IPS-18a (cell line): ENCODE data around the gene MLEC.

Source experiments
- H3K27ac ChIP-seq: one replicate; pipeline ENCODE4 v1.5.1; 2013; ENCODE audit warnings: low read length
- H3K27me3 ChIP-seq: one replicate; pipeline ENCODE4 v1.6.1; 2013; ENCODE audit warnings: mild to moderate bottlenecking, low read length; ENCODE audit not compliant: control insufficient read depth, insufficient read depth
- H3K36me3 ChIP-seq: one replicate; pipeline ENCODE4 v1.6.1; 2013; ENCODE audit warnings: low read depth, low read length; ENCODE audit not compliant: control insufficient read depth
- H3K4me1 ChIP-seq: one replicate; pipeline ENCODE4 v1.6.1; 2013; ENCODE audit warnings: low read depth, low read length; ENCODE audit not compliant: control insufficient read depth
- H3K4me3 ChIP-seq: one replicate; pipeline ENCODE4 v1.5.1; 2013; ENCODE audit warnings: low read length
- H3K9ac ChIP-seq: one replicate; pipeline ENCODE4 v1.6.1; 2013; ENCODE audit warnings: mild to moderate bottlenecking, low read length, moderate library complexity
- H3K9me3 ChIP-seq: one replicate; pipeline ENCODE4 v1.6.1; 2013; ENCODE audit warnings: low read depth, low read length; ENCODE audit not compliant: control insufficient read depth

MLEC gene

GRCh38 chr12:120713861-120714482, 27.0 kb downstream of the MLEC start:
- H3K9ac ChIP-seq: no peak overlapping the region
- peaks cover 16% of the 10 kb centered on the region for H3K4me1 ChIP-seq
- no peak overlapping the region for H3K27ac ChIP-seq
- peaks cover 54% of the 10 kb centered on the region for H3K36me3 ChIP-seq
- no peak overlapping the region for H3K4me3 ChIP-seq
- H3K9me3 ChIP-seq: no peaks in the 10 kb centered on the region
- H3K27me3 ChIP-seq: no peaks in the 10 kb centered on the region

GRCh38 chr12:120718055-120718454, 31.1 kb downstream of the MLEC start:
- Histone ChIP-seq H3K9ac (no peak overlapping the region), H3K4me3 (no peak overlapping the region), H3K27ac (no peak overlapping the region), H3K36me3 (peaks cover 88% of the 10 kb centered on the region), H3K27me3 (no peaks in the 10 kb centered on the region), H3K9me3 (no peaks in the 10 kb centered on the region), H3K4me1 (no peaks in the 10 kb centered on the region)

- no peaks in the 10 kb centered on the region for H3K4me1 ChIP-seq
- no peaks in the 10 kb centered on the region for H3K27me3 ChIP-seq
- no peak overlapping the region for H3K27ac ChIP-seq
- no peak overlapping the region for H3K9ac ChIP-seq
- peaks cover 82% of the 10 kb centered on the region for H3K36me3 ChIP-seq
- H3K9me3 ChIP-seq: no peaks in the 10 kb centered on the region
- H3K4me3 ChIP-seq: no peak overlapping the region
Observed at GRCh38 chr12:120719072-120719471, 32.1 kb downstream of the MLEC start.

GRCh38 chr12:120719496-120720233, 32.7 kb downstream of the MLEC start:
- H3K4me3 ChIP-seq: no peak overlapping the region
- H3K9me3 ChIP-seq: no peaks in the 10 kb centered on the region
- peaks cover 76% of the 10 kb centered on the region for H3K36me3 ChIP-seq
- no peak overlapping the region for H3K27ac ChIP-seq
- no peak overlapping the region for H3K9ac ChIP-seq
- H3K27me3 ChIP-seq: no peaks in the 10 kb centered on the region
- H3K4me1 ChIP-seq: no peaks in the 10 kb centered on the region

- H3K27me3 ChIP-seq: no peaks in the 10 kb centered on the region
- H3K4me3 ChIP-seq: no peak overlapping the region
- no peaks in the 10 kb centered on the region for H3K9me3 ChIP-seq
- no peak overlapping the region for H3K27ac ChIP-seq
- H3K4me1 ChIP-seq: no peaks in the 10 kb centered on the region
- H3K9ac ChIP-seq: no peak overlapping the region
- peaks cover 69% of the 10 kb centered on the region for H3K36me3 ChIP-seq
Observed at GRCh38 chr12:120720234-120720986, 33.5 kb downstream of the MLEC start.

- H3K4me3 ChIP-seq: no peak overlapping the region
- H3K36me3 ChIP-seq: peaks cover 63% of the 10 kb centered on the region
- H3K4me1 ChIP-seq: no peaks in the 10 kb centered on the region
- H3K9ac ChIP-seq: no peak overlapping the region
- no peak overlapping the region for H3K27ac ChIP-seq
- H3K9me3 ChIP-seq: no peaks in the 10 kb centered on the region
- peaks cover 2% of the 10 kb centered on the region for H3K27me3 ChIP-seq
Observed at GRCh38 chr12:120720987-120721801, 34.2 kb downstream of the MLEC start.

GRCh38 chr12:120721866-120722265, 34.9 kb downstream of the MLEC start:
- Histone ChIP-seq H3K36me3 (peaks cover 56% of the 10 kb centered on the region), H3K27ac (no peak overlapping the region), H3K4me1 (no peaks in the 10 kb centered on the region)

GRCh38 chr12:120722784-120723183, 35.8 kb downstream of the MLEC start:
- Histone ChIP-seq H3K4me1 (no peaks in the 10 kb centered on the region), H3K36me3 (peaks cover 53% of the 10 kb centered on the region), H3K9me3 (no peaks in the 10 kb centered on the region)

More at GRCh38 chr12:120721866-120722265, 34.9 kb downstream of the MLEC start:
- peaks cover 6% of the 10 kb centered on the region for H3K27me3 ChIP-seq
- H3K9ac ChIP-seq: no peak overlapping the region
- no peak overlapping the region for H3K4me3 ChIP-seq
- H3K9me3 ChIP-seq: no peaks in the 10 kb centered on the region

GRCh38 chr12:120724720-120725119, 37.8 kb downstream of the MLEC start:
- Histone ChIP-seq H3K27ac (no peak overlapping the region), H3K9me3 (no peaks in the 10 kb centered on the region), H3K4me1 (no peaks in the 10 kb centered on the region), H3K9ac (no peak overlapping the region), H3K36me3 (peaks cover 35% of the 10 kb centered on the region), H3K4me3 (peak overlapping the region; percentile 62), H3K27me3 (peaks cover 6% of the 10 kb centered on the region)

More at GRCh38 chr12:120722784-120723183, 35.8 kb downstream of the MLEC start:
- Histone ChIP-seq H3K4me3 (no peak overlapping the region), H3K27ac (no peak overlapping the region), H3K27me3 (peaks cover 6% of the 10 kb centered on the region), H3K9ac (no peak overlapping the region)

GRCh38 chr12:120725151-120725658, 38.3 kb downstream of the MLEC start:
- Histone ChIP-seq H3K27ac (no peak overlapping the region), H3K9ac (no peak overlapping the region)

More at GRCh38 chr12:120725151-120725658, 38.3 kb downstream of the MLEC start:
- H3K36me3 ChIP-seq: peaks cover 30% of the 10 kb centered on the region
- H3K4me1 ChIP-seq: no peaks in the 10 kb centered on the region
- peaks cover 6% of the 10 kb centered on the region for H3K27me3 ChIP-seq
- peak overlapping the region; percentile 62 for H3K4me3 ChIP-seq
- H3K9me3 ChIP-seq: no peaks in the 10 kb centered on the region
